GM18519 (cell line): ENCODE data around the gene C2CD4B.

Source experiments
- ATAC-seq: cut with Tn5 transposase; IDR thresholded peaks from one replicate; pipeline ENCODE4 v1.9.1; 2021; ENCODE audit warnings: mild to moderate bottlenecking, moderate library complexity; ENCODE audit not compliant: unreplicated experiment, low FRiP score

C2CD4B gene

DNA sequence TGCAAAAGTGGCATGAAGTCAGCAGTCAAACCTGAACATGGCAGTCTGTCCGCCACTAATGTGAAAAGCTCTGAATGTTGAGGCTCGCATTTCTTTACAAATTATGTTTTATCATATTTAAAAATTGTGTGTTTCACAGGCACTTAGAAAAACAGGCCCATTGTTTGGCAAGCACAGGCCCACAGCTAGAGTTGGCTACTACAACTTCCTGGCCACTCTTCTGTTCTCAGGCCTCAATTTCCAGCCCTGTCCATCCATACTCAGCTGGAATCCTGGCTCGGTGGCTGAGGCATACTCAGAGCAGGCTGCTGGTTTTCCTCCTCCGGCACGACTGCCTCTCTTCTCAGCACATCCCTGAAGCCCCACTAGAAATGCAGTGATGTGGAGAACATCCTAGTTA lies 44.3 kb downstream of the C2CD4B start:
- no peak for ATAC-seq

DNA sequence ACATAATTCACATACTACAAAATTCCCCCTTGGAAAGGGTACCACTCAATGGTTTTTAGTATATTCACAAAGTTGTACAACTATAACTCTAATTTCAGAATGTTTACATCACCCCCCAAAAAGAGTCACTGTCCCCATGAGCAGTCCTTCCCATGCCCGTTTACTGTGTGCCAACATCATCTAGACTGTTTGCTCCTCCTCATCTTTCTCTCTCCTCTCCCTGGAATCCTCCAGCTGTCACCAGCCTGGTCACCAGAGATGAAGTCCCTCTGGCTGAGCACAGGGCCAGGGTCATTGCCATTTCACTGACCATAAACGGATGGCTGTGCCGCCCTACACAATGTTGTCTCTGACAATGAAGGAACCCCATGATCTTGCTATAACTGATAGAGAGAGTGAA lies 45.2 kb downstream of the C2CD4B start:
- no peak for ATAC-seq

DNA sequence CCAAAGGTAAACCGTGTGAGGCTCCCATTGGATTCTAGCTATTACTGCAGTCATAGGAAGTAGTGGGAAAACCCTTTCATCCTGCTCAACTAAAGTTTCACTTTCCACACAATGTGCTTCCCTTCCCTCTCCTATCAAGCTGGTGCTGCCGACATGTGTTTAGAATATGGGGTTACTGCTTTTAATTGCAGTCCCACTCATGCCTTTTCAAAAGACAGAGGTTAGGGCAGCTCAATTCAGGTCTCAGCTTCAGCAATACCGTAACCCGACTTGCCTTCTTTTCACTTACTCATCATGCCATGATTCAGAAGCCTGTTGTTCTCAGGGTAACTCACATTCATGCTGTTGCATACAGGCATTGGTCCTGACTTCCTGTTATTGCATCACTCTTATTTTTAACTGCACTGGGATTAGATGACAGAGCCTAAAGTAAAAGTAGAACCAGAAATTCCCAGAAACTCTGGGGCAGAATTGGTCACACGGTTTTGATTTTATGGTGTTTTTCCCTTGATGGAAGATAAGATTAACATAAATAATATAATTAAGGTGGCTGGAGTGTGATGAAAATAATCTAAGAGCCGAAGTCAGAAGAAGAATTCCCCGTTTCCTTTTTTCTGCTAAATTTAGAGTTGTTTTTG lies 45.7 kb downstream of the C2CD4B start:
- no peak for ATAC-seq

DNA sequence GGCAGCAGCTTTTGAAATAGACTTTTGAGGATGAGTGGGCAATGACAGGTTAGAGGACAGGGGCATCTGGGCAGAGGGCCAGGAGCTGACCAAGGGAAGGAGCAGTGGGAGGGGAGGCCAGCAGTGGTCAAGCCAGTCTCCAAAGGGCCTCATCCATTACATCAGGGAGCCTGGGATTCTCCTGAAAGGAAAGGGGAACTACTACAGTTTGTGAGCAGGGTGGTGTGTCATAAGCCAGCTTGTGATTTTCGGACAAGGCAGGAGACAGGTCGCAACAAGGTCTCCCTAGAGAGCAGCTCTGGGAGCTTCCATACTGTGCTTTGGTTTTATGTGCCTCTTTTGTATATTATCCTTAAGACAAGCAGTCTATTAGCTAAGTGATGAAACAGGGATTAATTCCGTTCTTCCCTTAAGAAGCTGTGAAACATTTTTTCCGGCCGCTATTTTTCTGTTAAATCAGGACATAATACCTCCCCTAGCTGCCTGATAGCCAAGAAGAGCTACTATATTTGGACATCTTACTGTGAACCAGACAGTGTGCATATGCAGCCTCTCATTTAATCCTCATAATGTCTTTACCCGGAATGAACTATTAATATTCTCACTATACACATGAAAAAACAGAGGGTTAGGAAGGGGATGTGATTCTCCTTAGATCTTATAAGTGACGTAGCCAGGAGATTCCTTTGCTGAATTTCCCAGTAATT lies 46.4 kb downstream of the C2CD4B start:
- no peak for ATAC-seq

DNA sequence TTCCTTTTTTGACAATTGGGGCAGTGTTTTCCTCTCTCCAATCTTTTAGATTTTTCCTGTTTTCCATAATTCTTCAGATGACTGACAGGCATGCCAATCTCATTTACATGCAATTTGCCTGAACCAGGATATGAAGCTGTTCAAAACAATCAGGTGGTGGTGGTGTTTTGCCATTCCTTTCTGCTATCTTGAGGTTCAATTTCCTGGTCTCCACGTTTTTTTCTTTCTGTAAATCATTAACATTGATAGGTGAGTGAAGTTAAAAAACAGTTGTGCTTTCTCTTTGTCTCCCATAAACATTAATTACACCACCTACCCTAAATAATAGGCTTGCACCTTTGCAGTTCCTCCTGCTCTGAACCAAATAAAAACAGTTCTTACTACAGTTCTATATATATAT lies 49.2 kb downstream of the C2CD4B start:
- ATAC-seq = no peak
